Measurements from ENCODE around the gene ERCC6L.
A peak's percentile ranks its signal among the peaks of the same experiment; 100 is the strongest.

Gene ERCC6L

DNA sequence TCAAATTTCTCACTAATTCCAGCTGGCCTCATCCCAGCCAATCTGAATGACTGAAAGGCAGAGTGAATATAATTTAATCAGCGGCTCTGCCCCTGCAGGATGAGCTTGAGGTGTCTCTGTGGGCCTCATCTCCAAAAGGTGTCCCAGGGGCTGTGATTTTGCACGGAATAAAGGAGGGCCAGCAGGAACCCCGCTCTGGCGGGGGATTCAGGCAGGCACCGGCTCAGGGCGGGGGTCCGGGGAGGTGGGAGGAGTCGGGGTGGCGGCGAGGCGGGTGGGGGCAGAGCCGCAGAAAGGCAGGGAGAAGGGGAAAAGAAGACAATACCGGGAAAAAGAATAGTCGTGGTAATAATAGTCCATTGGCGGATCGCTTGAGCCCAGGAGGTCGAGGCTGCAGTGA is 16.0 kb upstream of the ERCC6L start:
- no peak for DNase-seq (ENCODE audit: low read depth)
- H3K4me3 ChIP-seq (ENCODE audit: low read depth, low read length) = no peak overlapping the region
- TF ChIP-seq, protein P1, sequence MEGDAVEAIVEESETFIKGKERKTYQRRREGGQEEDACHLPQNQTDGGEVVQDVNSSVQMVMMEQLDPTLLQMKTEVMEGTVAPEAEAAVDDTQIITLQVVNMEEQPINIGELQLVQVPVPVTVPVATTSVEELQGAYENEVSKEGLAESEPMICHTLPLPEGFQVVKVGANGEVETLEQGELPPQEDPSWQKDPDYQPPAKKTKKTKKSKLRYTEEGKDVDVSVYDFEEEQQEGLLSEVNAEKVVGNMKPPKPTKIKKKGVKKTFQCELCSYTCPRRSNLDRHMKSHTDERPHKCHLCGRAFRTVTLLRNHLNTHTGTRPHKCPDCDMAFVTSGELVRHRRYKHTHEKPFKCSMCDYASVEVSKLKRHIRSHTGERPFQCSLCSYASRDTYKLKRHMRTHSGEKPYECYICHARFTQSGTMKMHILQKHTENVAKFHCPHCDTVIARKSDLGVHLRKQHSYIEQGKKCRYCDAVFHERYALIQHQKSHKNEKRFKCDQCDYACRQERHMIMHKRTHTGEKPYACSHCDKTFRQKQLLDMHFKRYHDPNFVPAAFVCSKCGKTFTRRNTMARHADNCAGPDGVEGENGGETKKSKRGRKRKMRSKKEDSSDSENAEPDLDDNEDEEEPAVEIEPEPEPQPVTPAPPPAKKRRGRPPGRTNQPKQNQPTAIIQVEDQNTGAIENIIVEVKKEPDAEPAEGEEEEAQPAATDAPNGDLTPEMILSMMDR (IDR thresholded peaks at IDR 0.05; ENCODE audit: low read depth, low read length, missing control alignments) = no peak

DNA sequence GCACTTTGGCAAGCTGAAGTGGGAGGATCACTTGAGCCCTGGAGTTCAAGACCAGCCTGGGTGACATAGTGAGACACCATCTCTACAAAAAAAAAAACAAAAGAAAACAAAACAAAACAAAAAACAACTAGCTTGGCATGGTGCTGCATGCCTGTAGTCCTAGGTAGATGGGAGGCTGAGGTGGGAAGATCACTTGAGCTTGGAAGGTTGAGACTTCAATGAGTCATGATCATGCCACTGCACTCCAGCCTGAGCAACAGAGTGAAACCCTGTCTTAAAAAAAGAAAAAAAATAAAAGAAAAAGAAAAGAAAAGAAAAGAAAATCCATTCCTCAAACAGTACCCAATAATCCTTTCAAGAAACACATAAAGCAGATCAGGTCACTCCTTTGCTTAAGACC is 14.9 kb upstream of the ERCC6L start:
- TF ChIP-seq, protein P1 (IDR thresholded peaks at IDR 0.05; ENCODE audit: low read depth, low read length, missing control alignments) = no peak
- DNase-seq (ENCODE audit: low read depth) = no peak
- no peak overlapping the region for H3K4me3 ChIP-seq (ENCODE audit: low read depth, low read length)

DNA sequence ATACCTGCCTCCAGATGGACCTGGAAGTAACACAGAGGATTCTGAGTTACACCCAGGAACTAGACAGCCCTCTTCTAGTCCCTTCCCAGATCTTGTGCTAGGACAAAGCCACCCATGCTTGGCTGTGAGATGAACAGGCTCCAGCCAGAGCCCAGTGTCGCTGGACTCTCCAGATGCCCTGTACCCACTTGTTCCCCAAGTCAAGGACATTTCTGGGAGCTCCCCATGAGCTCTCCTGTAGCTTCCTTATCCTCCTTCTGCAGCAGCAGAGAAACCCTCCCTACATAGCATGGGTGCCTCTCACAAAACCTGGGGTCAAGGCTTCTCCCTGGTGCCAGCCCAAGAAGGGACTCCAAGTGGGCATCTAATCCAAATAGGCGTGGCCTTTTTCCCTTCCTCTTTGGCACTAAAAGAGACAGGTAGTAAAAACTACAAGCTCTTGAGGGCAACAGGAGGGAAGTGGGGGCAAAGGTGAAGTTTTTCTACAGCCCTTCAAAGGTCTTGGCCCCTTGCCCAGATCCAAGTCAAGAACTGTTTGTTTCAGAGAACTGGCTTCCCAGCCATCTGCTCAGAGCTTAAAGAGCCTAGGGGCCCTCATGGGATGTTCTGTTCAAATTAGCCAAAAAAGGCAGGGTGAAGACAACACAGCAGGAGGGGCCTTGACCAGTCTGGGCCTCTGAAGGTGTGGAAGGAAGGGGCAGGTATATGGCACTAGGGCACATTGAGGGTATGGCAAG is 8.5 kb upstream of the ERCC6L start:
- TF ChIP-seq, protein P1 (IDR thresholded peaks at IDR 0.05; ENCODE audit: low read depth, low read length, missing control alignments) = no peak
- no peak overlapping the region for H3K4me3 ChIP-seq (ENCODE audit: low read depth, low read length)
- DNase-seq (ENCODE audit: low read depth) = no peak

DNA sequence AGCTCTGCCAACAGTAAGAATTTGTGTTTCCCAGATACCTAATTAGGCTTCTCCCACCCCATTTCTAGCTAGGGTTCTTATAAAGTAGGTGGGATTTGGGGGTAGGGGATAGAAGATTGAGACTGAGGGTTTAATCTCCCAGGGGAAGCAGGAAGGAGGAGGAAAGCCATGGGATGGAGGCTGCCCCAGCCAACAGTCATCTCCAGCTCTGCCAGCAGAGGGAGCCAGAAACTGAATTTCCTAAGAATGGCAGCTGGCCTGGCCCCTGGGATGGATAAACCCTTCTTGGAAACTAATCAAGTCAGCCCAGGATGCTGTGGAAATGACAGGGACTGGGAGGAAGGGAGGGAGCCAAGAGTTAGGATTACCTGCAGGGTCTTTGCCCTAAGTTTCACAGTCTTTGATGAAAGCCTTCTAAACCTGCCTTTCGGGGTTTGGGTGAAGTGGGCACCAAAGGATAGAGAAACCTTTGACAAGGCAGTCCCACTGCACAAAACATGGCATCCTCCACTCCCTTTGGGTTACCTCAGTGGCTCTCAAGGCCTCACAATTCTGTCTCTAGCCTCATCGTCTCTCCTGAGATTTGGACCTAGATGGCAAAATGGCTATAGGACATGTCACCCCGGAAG is 6.7 kb upstream of the ERCC6L start:
- no peak for DNase-seq (ENCODE audit: low read depth)
- TF ChIP-seq, protein P1 (IDR thresholded peaks at IDR 0.05; ENCODE audit: low read depth, low read length, missing control alignments) = peak; percentile 69
- H3K4me3 ChIP-seq (ENCODE audit: low read depth, low read length) = no peak overlapping the region

DNA sequence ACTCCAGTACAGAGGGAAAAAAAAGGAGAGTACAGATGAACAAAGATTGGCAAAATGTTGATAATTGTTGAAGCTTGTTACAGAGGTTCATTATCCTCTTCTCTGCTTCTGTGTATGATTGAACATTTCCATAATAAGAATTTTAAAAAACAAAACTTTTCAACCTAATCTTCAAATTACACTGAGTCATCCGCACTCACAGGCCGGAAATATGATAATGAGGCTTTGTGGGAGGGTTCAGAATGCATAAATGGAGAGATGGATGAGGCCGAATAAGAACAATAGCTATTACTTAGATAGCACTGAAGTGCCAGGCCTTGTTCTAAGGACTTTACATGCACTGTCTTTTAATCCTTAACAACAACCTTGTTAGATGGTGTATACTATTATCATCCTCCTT is 4.6 kb upstream of the ERCC6L start:
- TF ChIP-seq, protein P1 (IDR thresholded peaks at IDR 0.05; ENCODE audit: low read depth, low read length, missing control alignments) = no peak
- DNase-seq (ENCODE audit: low read depth) = no peak
- H3K4me3 ChIP-seq (ENCODE audit: low read depth, low read length) = no peak overlapping the region

DNA sequence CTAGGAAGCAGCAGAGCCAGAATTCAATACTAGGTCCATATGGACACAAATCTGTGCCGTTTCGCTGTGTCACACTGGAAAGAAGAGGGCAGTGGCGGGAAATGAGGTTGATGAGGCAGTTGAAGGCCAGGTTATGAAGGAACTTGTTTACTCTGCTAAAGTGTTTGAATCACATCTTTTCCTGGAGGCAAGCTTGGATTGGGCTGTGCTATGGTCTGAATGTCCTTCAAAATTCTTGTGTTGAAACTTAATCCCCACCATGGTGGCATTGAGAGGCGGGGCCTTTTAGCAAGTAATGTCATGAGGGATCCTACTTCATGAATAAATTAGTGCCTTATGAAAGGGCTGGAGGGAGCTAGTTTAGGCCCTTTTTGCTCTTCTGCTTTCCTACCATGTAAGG is 2.1 kb upstream of the ERCC6L start:
- TF ChIP-seq, protein P1 (IDR thresholded peaks at IDR 0.05; ENCODE audit: low read depth, low read length, missing control alignments) = no peak
- H3K4me3 ChIP-seq (ENCODE audit: low read depth, low read length) = no peak overlapping the region
- no peak for DNase-seq (ENCODE audit: low read depth)

DNA sequence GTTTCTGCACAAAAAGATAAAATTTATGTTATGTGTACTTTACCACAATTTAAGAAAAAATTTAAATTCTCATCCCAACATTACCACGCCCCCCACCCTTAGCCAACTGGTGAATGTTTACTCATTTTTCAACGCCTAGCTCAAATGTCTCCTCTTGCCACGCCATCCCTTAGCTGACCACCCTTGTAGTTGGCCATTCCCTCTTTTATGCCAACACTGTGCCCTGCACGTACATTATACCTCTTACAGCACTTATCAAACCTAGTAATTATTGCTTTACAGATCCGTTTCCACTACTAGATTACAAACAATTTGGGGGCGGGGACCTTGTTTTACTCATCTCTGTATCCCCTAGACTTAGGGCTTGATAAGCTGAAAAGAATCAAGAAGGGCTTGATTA is 644 bp downstream of the ERCC6L start:
- H3K4me3 ChIP-seq (ENCODE audit: low read depth, low read length) = peak overlapping the region; percentile 76
- TF ChIP-seq, protein P1 (IDR thresholded peaks at IDR 0.05; ENCODE audit: low read depth, low read length, missing control alignments) = no peak
- DNase-seq (ENCODE audit: low read depth) = no peak
